Thoracic aorta (tissue), 2 donors: ENCODE results near the gene DDT. TPM values are rescaled to one million over a fixed set of nuclear protein-coding genes. Genes with fewer than 3 reads are reported as not detected.
"Not testable (repeated sequence)": the region's sequence is repeated elsewhere in the genome, so short reads cannot be mapped to it uniquely, and the experiment has no call there.

Experiments used
- ATAC-seq: fragments of 150-250 bp; one replicate; pipeline ENCODE4 v1.8.0; 2017; ENCODE audit warnings: low read depth; ENCODE audit not compliant: insufficient number of reproducible peaks, low FRiP score
- DNase-seq: peaks from one replicate; pipeline ENCODE4 v3.0.0-alpha.2; 2020; ENCODE audit warnings: low spot score
- H3K27ac ChIP-seq, 2 donors: fragments of 200-600 bp; sonication (generic); 1 replicate in 1 of 2; 2 replicates in 1 of 2; pipeline ENCODE4 v1.5.1; 2016; ENCODE audit warnings: mild to moderate bottlenecking in 2 of 2, moderate library complexity in 2 of 2
- H3K27me3 ChIP-seq: fragments of 200-600 bp; sonication (generic); replicated peaks from 2 replicates; pipeline ENCODE4 v1.6.0; 2016; ENCODE audit warnings: mild to moderate bottlenecking; ENCODE audit not compliant: insufficient read depth
- H3K36me3 ChIP-seq: fragments of 200-600 bp; sonication (generic); one replicate; pipeline ENCODE4 v1.5.1; 2016
- H3K4me1 ChIP-seq, 2 donors: fragments of 200-600 bp; sonication (generic); 1 replicate in 1 of 2; 2 replicates in 1 of 2; pipeline versions ENCODE4 v1.5.1 to v1.6.0; 2016; ENCODE audit warnings: low read depth in 2 of 2, mild to moderate bottlenecking in 1 of 2; ENCODE audit not compliant: control insufficient read depth in 1 of 2
- H3K4me3 ChIP-seq: fragments of 200-600 bp; sonication (generic); 2 replicates; pipeline ENCODE4 v1.5.1; 2016; ENCODE audit warnings: mild to moderate bottlenecking
- H3K9me3 ChIP-seq: fragments of 200-600 bp; sonication (generic); 2 replicates; pipeline ENCODE4 v1.5.1; 2016
- CTCF ChIP-seq: fragments of 200-600 bp; sonication (generic); IDR thresholded peaks from one replicate; pipeline ENCODE4 v1.5.1; 2019; ENCODE audit warnings: antibody characterized with exemption
- total RNA-seq, 2 donors: library from RNA; depleted of rRNA; stranded (reverse); fragments of >200 nt; gene quantifications; one replicate each; pipeline versions ENCODE4 v1.1.0 to v1.2.3, GENCODE V29; 2016

Gene DDT
- total RNA-seq, 2 donors from 2014 or later: 38.8 to 45.5 TPM

- no peak for DNase-seq
- no peak for TF ChIP-seq CTCF
- Histone ChIP-seq H3K9me3 (no peaks in the 10 kb centered on the region), H3K27ac (no peak overlapping the region), H3K36me3 (peaks cover 18% of the 10 kb centered on the region), H3K4me3 (no peak overlapping the region), H3K4me1 (no peaks in the 10 kb centered on the region), H3K27me3 (no peaks in the 10 kb centered on the region)
- ATAC-seq: no peak
Measured at GRCh38 chr22:23970201-23970641, 4.0 kb downstream of the DDT start.

GRCh38 chr22:23969071-23969470 lies 5.2 kb downstream of the DDT start:
- ATAC-seq (no peak), DNase-seq (no peak)
- Histone ChIP-seq H3K27ac (no peak overlapping the region), H3K9me3 (no peaks in the 10 kb centered on the region), H3K4me3 (no peak overlapping the region), H3K27me3 (no peaks in the 10 kb centered on the region), H3K4me1 (no peaks in the 10 kb centered on the region), H3K36me3 (peaks cover 18% of the 10 kb centered on the region)
- TF ChIP-seq CTCF: no peak

GRCh38 chr22:23966568-23966967 lies 7.7 kb downstream of the DDT start, which contains the start of gene DDTL:
DDTL (plus strand) TSS chr22:23966888; CDS start chr22:23966915, 27 bp downstream.
- DNase-seq, H3K4me3 ChIP-seq, H3K9me3 ChIP-seq, H3K27ac ChIP-seq, H3K27me3 ChIP-seq, H3K4me1 ChIP-seq: not testable (repeated sequence)
- peaks cover 14% of the 10 kb centered on the region for H3K36me3 ChIP-seq
- ATAC-seq: peak; percentile 93

- not testable (repeated sequence) for H3K4me3 ChIP-seq, H3K27me3 ChIP-seq, H3K4me1 ChIP-seq, H3K9me3 ChIP-seq, ATAC-seq, H3K36me3 ChIP-seq, H3K27ac ChIP-seq, DNase-seq
Measured at GRCh38 chr22:23966094-23966493, 8.1 kb downstream of the DDT start.

- H3K36me3 ChIP-seq, ATAC-seq, H3K9me3 ChIP-seq, H3K27me3 ChIP-seq, H3K4me3 ChIP-seq, DNase-seq, H3K4me1 ChIP-seq, H3K27ac ChIP-seq: not testable (repeated sequence)
Measured at GRCh38 chr22:23961084-23961771, 13.0 kb downstream of the DDT start, which contains the start of gene GSTT2B. GSTT2B (minus strand) TSS chr22:23961195; CDS start chr22:23961131, 64 bp downstream.

GRCh38 chr22:23956301-23956900 lies 17.8 kb downstream of the DDT start:
- H3K4me3 ChIP-seq, H3K27me3 ChIP-seq, H3K36me3 ChIP-seq, H3K4me1 ChIP-seq, H3K27ac ChIP-seq, H3K9me3 ChIP-seq, ATAC-seq: not testable (repeated sequence)
- DNase-seq: peak; percentile 43
- peak; percentile 80 for TF ChIP-seq CTCF

GRCh38 chr22:23955886-23956285 lies 18.4 kb downstream of the DDT start:
- H3K9me3 ChIP-seq, H3K27ac ChIP-seq, H3K36me3 ChIP-seq, H3K27me3 ChIP-seq, ATAC-seq, H3K4me3 ChIP-seq, DNase-seq, H3K4me1 ChIP-seq: not testable (repeated sequence)

GRCh38 chr22:23954991-23955305 lies 19.3 kb downstream of the DDT start:
- not testable (repeated sequence) for DNase-seq

GRCh38 chr22:23954193-23954990 lies 19.8 kb downstream of the DDT start:
- H3K27ac ChIP-seq, H3K4me3 ChIP-seq, H3K27me3 ChIP-seq, H3K4me1 ChIP-seq, DNase-seq, H3K9me3 ChIP-seq, ATAC-seq, H3K36me3 ChIP-seq: not testable (repeated sequence)

More at GRCh38 chr22:23954991-23955305, 19.3 kb downstream of the DDT start:
- not testable (repeated sequence) for H3K36me3 ChIP-seq, H3K4me1 ChIP-seq, H3K27me3 ChIP-seq, H3K9me3 ChIP-seq, ATAC-seq, H3K4me3 ChIP-seq, H3K27ac ChIP-seq
